H1 (cell line): Measurements from ENCODE around the gene FOLR1. TPM values are rescaled to one million over a fixed set of nuclear protein-coding genes. Genes with fewer than 3 reads are reported as not detected.
"Not testable (repeated sequence)": the region's sequence is repeated elsewhere in the genome, so short reads cannot be mapped to it uniquely, and the experiment has no call there.

Source experiments
- CTCF ChIA-PET: fragments of 300-600 bp; sonication (Branson Sonifier 250); formaldehyde crosslinking; loops from one replicate; lab custom pipeline; 2021; ENCODE audit not compliant: partially characterized antibody; lab: Charles Lee
- POLR2A ChIA-PET: fragments of 300-600 bp; sonication (Branson Sonifier 250); formaldehyde crosslinking; loops from one replicate; lab custom pipeline; 2021; ENCODE audit warnings: inconsistent platforms; ENCODE audit not compliant: partially characterized antibody; lab: Charles Lee
- DNase-seq, 2 experiments: peaks; one replicate each; pipeline versions ENCODE4 v3.0.0 to v3.0.0-alpha.2; 2010 to 2022; ENCODE audit warnings: low spot score in 2 of 2, low read depth in 1 of 2, mixed read lengths in 1 of 2
- FAIRE-seq: peaks from 2 replicates; lab custom pipeline; 2011; peaks lifted over from hg19 to GRCh38; lab: Jason Lieb, UNC
- H2AFZ ChIP-seq: 2 replicates; pipeline ENCODE4 v1.8.1; 2012; ENCODE audit warnings: low read length, inconsistent platforms
- H2AK5ac ChIP-seq: 2 replicates; pipeline ENCODE4 v1.6.1; 2013; ENCODE audit warnings: low read depth, low read length
- H2BK120ac ChIP-seq: replicated peaks from 2 replicates; pipeline ENCODE3; 2013; ENCODE audit warnings: low read depth, low read length, inconsistent platforms
- H2BK12ac ChIP-seq: 2 replicates; pipeline ENCODE4 v1.6.1; 2013; ENCODE audit warnings: low read depth, low read length
- H2BK15ac ChIP-seq: 2 replicates; pipeline ENCODE4 v1.6.1; 2013; ENCODE audit warnings: low read length
- H2BK20ac ChIP-seq: 2 replicates; pipeline ENCODE4 v1.6.1; 2013; ENCODE audit warnings: low read length
- H2BK5ac ChIP-seq: 2 replicates; pipeline ENCODE4 v1.6.1; 2013; ENCODE audit warnings: low read depth, low read length
- H3K14ac ChIP-seq: 2 replicates; pipeline ENCODE4 v1.6.1; 2013; ENCODE audit warnings: inconsistent platforms; ENCODE audit not compliant: insufficient read length
- H3K18ac ChIP-seq: 2 replicates; pipeline ENCODE4 v1.6.1; 2013; ENCODE audit warnings: low read length; ENCODE audit errors: extremely low read depth
- H3K23ac ChIP-seq: 2 replicates; pipeline ENCODE4 v1.6.1; 2013; ENCODE audit warnings: inconsistent platforms; ENCODE audit not compliant: insufficient read length
- H3K23me2 ChIP-seq: 2 replicates; pipeline ENCODE4 v1.6.1; 2013; ENCODE audit warnings: low read depth, low read length
- H3K27ac ChIP-seq: 2 replicates; pipeline ENCODE4 v1.6.1; 2011; ENCODE audit warnings: low read depth, low read length, inconsistent platforms
- H3K27me3 ChIP-seq, 4 experiments: replicated peaks in 1 of 4; 1 replicate in 1 of 4; 2 replicates in 3 of 4; pipeline versions ENCODE4 v1.6.1 to v1.8.1; 2011 to 2013; ENCODE audit warnings: low read length in 3 of 4, mild to moderate bottlenecking in 3 of 4, inconsistent platforms in 2 of 4, mixed read lengths in 2 of 4, moderate library complexity in 1 of 4; ENCODE audit not compliant: control insufficient read depth in 3 of 4, insufficient read depth in 3 of 4; ENCODE audit errors: extremely low read depth in 1 of 4
- H3K36me3 ChIP-seq, 4 experiments: 2 replicates each; pipeline versions ENCODE4 v1.6.1 to v1.8.1; 2011 to 2013; ENCODE audit warnings: mild to moderate bottlenecking in 4 of 4, low read length in 3 of 4, moderate library complexity in 2 of 4, control low read depth in 1 of 4, inconsistent platforms in 1 of 4; ENCODE audit not compliant: insufficient read depth in 4 of 4, control insufficient read depth in 2 of 4
- H3K4ac ChIP-seq: replicated peaks from 2 replicates; pipeline ENCODE3; 2013; ENCODE audit warnings: low read length, low read depth, mixed read lengths, inconsistent platforms; ENCODE audit not compliant: insufficient read length
- H3K4me1 ChIP-seq, 4 experiments: replicated peaks in 1 of 4; 1 replicate in 1 of 4; 2 replicates in 3 of 4; pipeline versions ENCODE4 v1.6.1 to v1.8.1; 2011 to 2013; ENCODE audit warnings: low read length in 3 of 4, inconsistent platforms in 2 of 4, mixed read lengths in 1 of 4; ENCODE audit not compliant: insufficient read depth in 4 of 4, control insufficient read depth in 3 of 4
- H3K4me2 ChIP-seq, 2 experiments: 2 replicates each; pipeline versions ENCODE4 v1.6.1 to v1.8.1; 2011 to 2013; ENCODE audit warnings: low read depth in 2 of 2, low read length in 2 of 2, control low read depth in 1 of 2, inconsistent platforms in 1 of 2, mild to moderate bottlenecking in 1 of 2; ENCODE audit not compliant: insufficient read depth in 1 of 2
- H3K4me3 ChIP-seq, 4 experiments: fragments of 200-600, 300-600 bp in 1 of 4; sonication (generic), shearing (Covaris generic), sonication (Bioruptor Twin) in 1 of 4; 2 replicates each; pipeline versions ENCODE4 v1.5.1 to v1.8.1; 2011 to 2016; ENCODE audit warnings: low read length in 4 of 4, low read depth in 3 of 4, control low read depth in 2 of 4, inconsistent platforms in 2 of 4, mild to moderate bottlenecking in 2 of 4, mixed read lengths in 1 of 4, moderate library complexity in 1 of 4; ENCODE audit not compliant: insufficient read depth in 2 of 4; ENCODE audit errors: extremely low read depth in 1 of 4
- H3K56ac ChIP-seq: replicated peaks from 2 replicates; pipeline ENCODE3; 2013; ENCODE audit warnings: low read depth, mild to moderate bottlenecking, mixed read lengths, low read length, inconsistent platforms; ENCODE audit not compliant: insufficient read length
- H3K79me1 ChIP-seq: 2 replicates; pipeline ENCODE4 v1.6.1; 2013; ENCODE audit warnings: low read depth, low read length, control low read depth
- H3K79me2 ChIP-seq, 2 experiments: 2 replicates each; pipeline versions ENCODE4 v1.6.1 to v1.8.1; 2012 to 2013; ENCODE audit warnings: low read length in 2 of 2, mild to moderate bottlenecking in 2 of 2, inconsistent platforms in 1 of 2; ENCODE audit not compliant: insufficient read depth in 2 of 2, control insufficient read depth in 1 of 2
- H3K9ac ChIP-seq, 4 experiments: replicated peaks in 1 of 4; 1 replicate in 1 of 4; 2 replicates in 3 of 4; pipeline versions ENCODE4 v1.6.1 to v1.8.1; 2011 to 2013; ENCODE audit warnings: low read depth in 3 of 4, low read length in 3 of 4, control low read depth in 2 of 4, mild to moderate bottlenecking in 2 of 4, moderate library complexity in 2 of 4, inconsistent platforms in 1 of 4; ENCODE audit errors: extremely low read depth in 1 of 4
- H3K9me3 ChIP-seq, 2 experiments: 2 replicates each; pipeline versions ENCODE4 v1.6.1 to v1.8.1; 2012 to 2013; ENCODE audit warnings: mild to moderate bottlenecking in 2 of 2, moderate library complexity in 2 of 2, control low read depth in 1 of 2, inconsistent platforms in 1 of 2, low read depth in 1 of 2, low read length in 1 of 2, mixed read lengths in 1 of 2; ENCODE audit not compliant: insufficient read depth in 2 of 2
- H4K20me1 ChIP-seq, 2 experiments: replicated peaks in 1 of 2; 2 replicates each; pipeline versions ENCODE3 to v1.8.1; 2011 to 2013; ENCODE audit warnings: inconsistent platforms in 2 of 2, low read length in 2 of 2, mild to moderate bottlenecking in 1 of 2; ENCODE audit not compliant: insufficient read depth in 2 of 2, control insufficient read depth in 1 of 2
- H4K5ac ChIP-seq: 2 replicates; pipeline ENCODE4 v1.6.1; 2013; ENCODE audit warnings: low read length, low read depth, mixed read lengths, inconsistent platforms; ENCODE audit not compliant: insufficient read length
- H4K8ac ChIP-seq: 2 replicates; pipeline ENCODE4 v1.8.0; 2013; ENCODE audit warnings: mild to moderate bottlenecking, moderate library complexity, low read length, inconsistent platforms; ENCODE audit not compliant: insufficient read depth; ENCODE audit errors: extremely low read depth
- H4K91ac ChIP-seq: replicated peaks from 2 replicates; pipeline ENCODE3; 2013; ENCODE audit warnings: low read length, mixed read lengths, inconsistent platforms; ENCODE audit not compliant: insufficient read length
- RAD21 ChIP-seq, 2 experiments: IDR thresholded peaks in 1 of 2; conservative IDR thresholded peaks in 1 of 2; 2 replicates each; pipeline ENCODE4 v1.6.1; 2011; ENCODE audit warnings: low read depth in 2 of 2, low read length in 2 of 2, improper control_type of control experiment in 1 of 2, inconsistent platforms in 1 of 2, mild to moderate bottlenecking in 1 of 2, moderate library complexity in 1 of 2
- WGBS, 2 experiments: shearing (Covaris generic) in 1 of 2; methylation state at CpG; one replicate each; pipeline versions ENCODE4 v1.1.6 to v1.1.7; 2013 to 2015; ENCODE audit warnings: low lambda C conversion rate in 2 of 2, mixed read lengths in 2 of 2, inconsistent platforms in 1 of 2, low coverage in 1 of 2, missing lambda C conversion rate in 1 of 2; ENCODE audit not compliant: insufficient replicate concordance in 2 of 2, insufficient coverage in 1 of 2, insufficient read length in 1 of 2; ENCODE audit errors: extremely low coverage in 1 of 2, missing lambda C conversion rate in 1 of 2; 5-methylcytosine and 5-hydroxymethylcytosine counted together
- polyA plus RNA-seq, 7 experiments: library from polyadenylated mRNA; depleted of rRNA in 3 of 7; stranded (reverse) in 5 of 7; unstranded in 2 of 7; fragments of >200 nt in 5 of 7; fragments of 200-250 nt in 2 of 7; gene quantifications; 1 replicate in 5 of 7; 2 replicates in 1 of 7; 4 replicates in 1 of 7; pipeline versions ENCODE4 v1.2.1 to v1.2.3, GENCODE V29; 2011 to 2013; ENCODE audit warnings: missing spikeins in 2 of 7, mixed read lengths in 2 of 7
- total RNA-seq: library from RNA; stranded (reverse); fragmentation: NEBNext Ultra II Directional; extraction: Animal tissue kit (Norgen Biotek cat#: 25700); gene quantifications from 2 replicates; pipeline ENCODE4 v1.2.1, GENCODE V29; 2021
- TF ChIP-seq, protein P1 (sequence below), 3 experiments: IDR thresholded peaks; 1 replicate in 2 of 3; 2 replicates in 1 of 3; pipeline versions ENCODE4 v1.5.1 to v1.6.1; 2011; ENCODE audit warnings: low read length in 3 of 3, mild to moderate bottlenecking in 3 of 3, inconsistent platforms in 2 of 3, low read depth in 1 of 3, moderate library complexity in 1 of 3; ENCODE audit not compliant: insufficient read depth in 1 of 3; ENCODE audit errors: control extremely low read depth in 1 of 3

Gene FOLR1
- total and polyA plus RNA-seq, 2 of the 8 experiments (the other 6 are each of a cell fraction or from before 2014, with no cell fraction given): 1.3 TPM; not detected in 1

DNA sequence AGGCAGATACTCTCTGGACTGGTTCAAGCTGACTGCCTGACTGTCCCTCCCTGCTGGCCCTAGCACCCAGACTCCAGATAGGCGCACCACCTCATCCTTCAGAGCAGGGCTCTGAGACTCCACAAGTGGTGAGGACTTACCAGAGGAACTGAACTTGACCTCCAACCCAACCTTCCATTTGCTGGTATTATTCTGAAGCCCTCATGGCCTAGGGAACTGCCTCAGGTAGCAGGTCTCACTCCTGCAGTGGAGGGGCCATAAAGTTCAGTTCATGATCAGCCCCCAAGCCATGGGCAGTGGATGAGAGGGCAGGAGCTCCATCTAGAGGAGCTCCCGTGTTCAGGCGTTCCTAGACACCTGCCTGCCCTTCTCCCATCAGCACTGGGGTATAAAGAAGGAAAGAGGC lies 10.4 kb upstream of the FOLR1 start:
- H3K18ac ChIP-seq, H2BK12ac ChIP-seq, H4K8ac ChIP-seq, H3K56ac ChIP-seq, H3K4ac ChIP-seq, H3K9me3 ChIP-seq, H2BK5ac ChIP-seq, H3K4me1 ChIP-seq, H3K4me3 ChIP-seq, FAIRE-seq, H3K14ac ChIP-seq, H3K79me1 ChIP-seq, H2BK20ac ChIP-seq, H3K4me2 ChIP-seq, H2AK5ac ChIP-seq, H3K27ac ChIP-seq, H4K91ac ChIP-seq, H4K20me1 ChIP-seq, H3K9ac ChIP-seq, POLR2A ChIA-PET, H2BK120ac ChIP-seq, H3K36me3 ChIP-seq, H3K23ac ChIP-seq, H3K23me2 ChIP-seq, H4K5ac ChIP-seq, H3K79me2 ChIP-seq, H2BK15ac ChIP-seq, H3K27me3 ChIP-seq: not testable (repeated sequence)
- WGBS, 2 experiments: 71% methylated on average over 3 of the region's 3 CpGs; no CpG with 5 or more reads in 1 of the 2 experiments
- 0 out of 2 replicates have a peak overlapping the region, but pooled peaks have one; percentile 70 for H2AFZ ChIP-seq
- CTCF ChIA-PET: interaction anchor here (0.7 to 3.8 kb wide), 20 partner anchors 9 to 173 kb away, joined by 3 to 61 read pairs (median 5); partner anchors contain the start of gene FOLR1
- DNase-seq: peak in 1 of 2 experiments; percentile 51
- TF ChIP-seq, protein P1, sequence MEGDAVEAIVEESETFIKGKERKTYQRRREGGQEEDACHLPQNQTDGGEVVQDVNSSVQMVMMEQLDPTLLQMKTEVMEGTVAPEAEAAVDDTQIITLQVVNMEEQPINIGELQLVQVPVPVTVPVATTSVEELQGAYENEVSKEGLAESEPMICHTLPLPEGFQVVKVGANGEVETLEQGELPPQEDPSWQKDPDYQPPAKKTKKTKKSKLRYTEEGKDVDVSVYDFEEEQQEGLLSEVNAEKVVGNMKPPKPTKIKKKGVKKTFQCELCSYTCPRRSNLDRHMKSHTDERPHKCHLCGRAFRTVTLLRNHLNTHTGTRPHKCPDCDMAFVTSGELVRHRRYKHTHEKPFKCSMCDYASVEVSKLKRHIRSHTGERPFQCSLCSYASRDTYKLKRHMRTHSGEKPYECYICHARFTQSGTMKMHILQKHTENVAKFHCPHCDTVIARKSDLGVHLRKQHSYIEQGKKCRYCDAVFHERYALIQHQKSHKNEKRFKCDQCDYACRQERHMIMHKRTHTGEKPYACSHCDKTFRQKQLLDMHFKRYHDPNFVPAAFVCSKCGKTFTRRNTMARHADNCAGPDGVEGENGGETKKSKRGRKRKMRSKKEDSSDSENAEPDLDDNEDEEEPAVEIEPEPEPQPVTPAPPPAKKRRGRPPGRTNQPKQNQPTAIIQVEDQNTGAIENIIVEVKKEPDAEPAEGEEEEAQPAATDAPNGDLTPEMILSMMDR (IDR thresholded peaks at IDR 0.05; ENCODE audit: control extremely low read depth in 1 of 3, insufficient read depth in 1 of 3, low read depth in 1 of 3, low read length in 3 of 3): peak; percentile 47 to 52 (median 50)
- peak; percentile 56 to 61 for TF ChIP-seq RAD21 (IDR thresholded peaks at IDR 0.05 in 1 of 2, conservative IDR thresholded peaks at IDR 0.05 in 1 of 2; ENCODE audit: low read depth in 2 of 2, low read length in 2 of 2)
